Heart left ventricle (tissue), 16 donors: ENCODE data around the gene MNX1. TPM values are rescaled to one million over a fixed set of nuclear protein-coding genes. Genes with fewer than 3 reads are reported as not detected.

Experiments used
- ATAC-seq, 4 donors: fragments of 200-7000 bp; cut with Tn5 transposase; one replicate each; pipeline ENCODE4 v1.9.1; 2020 to 2022; ENCODE audit warnings: moderate library complexity in 4 of 4, mild to moderate bottlenecking in 3 of 4, moderate number of reproducible peaks in 1 of 4
- DNase-seq, 5 donors: peaks; one replicate each; pipeline ENCODE4 v3.0.0-alpha.2; 2020
- H3K27ac ChIP-seq, 12 donors: fragments of 200-600 bp; sonication (generic) in 4 of 12; one replicate each; pipeline versions ENCODE4 v1.5.0 to v1.8.0; 2016 to 2022; ENCODE audit warnings: mild to moderate bottlenecking in 2 of 12
- H3K27me3 ChIP-seq, 9 donors: fragments of 200-600 bp; sonication (generic) in 2 of 9; one replicate each; pipeline versions ENCODE4 v1.5.1 to v1.8.0; 2016 to 2022; ENCODE audit warnings: mild to moderate bottlenecking in 3 of 9
- H3K36me3 ChIP-seq, 9 donors: fragments of 200-600 bp; sonication (generic) in 2 of 9; one replicate each; pipeline versions ENCODE4 v1.5.0 to v1.8.0; 2018 to 2022; ENCODE audit warnings: mild to moderate bottlenecking in 2 of 9
- H3K4me1 ChIP-seq, 12 donors: fragments of 200-600 bp; sonication (generic) in 4 of 12; one replicate each; pipeline versions ENCODE4 v1.5.0 to v1.8.0; 2016 to 2022; ENCODE audit warnings: mild to moderate bottlenecking in 3 of 12
- H3K4me3 ChIP-seq, 12 donors: fragments of 200-600 bp; sonication (generic) in 4 of 12; one replicate each; pipeline versions ENCODE4 v1.5.0 to v1.8.0; 2017 to 2022; ENCODE audit warnings: mild to moderate bottlenecking in 9 of 12, moderate library complexity in 4 of 12
- H3K9me3 ChIP-seq, 12 donors: fragments of 200-600 bp; sonication (generic) in 4 of 12; one replicate each; pipeline versions ENCODE4 v1.5.0 to v1.8.0; 2016 to 2022; ENCODE audit warnings: mild to moderate bottlenecking in 1 of 12
- CTCF ChIP-seq, 12 donors: fragments of 200-600 bp; sonication (generic) in 4 of 12; IDR thresholded peaks; one replicate each; pipeline versions ENCODE4 v1.5.0 to v1.8.0; 2018 to 2022; ENCODE audit warnings: antibody characterized with exemption in 12 of 12, mild to moderate bottlenecking in 5 of 12
- POLR2A ChIP-seq, 2 donors: fragments of 450-650 bp; IDR thresholded peaks; one replicate each; pipeline ENCODE4 v1.6.1; 2017; ENCODE audit warnings: antibody characterized with exemption in 2 of 2, mild to moderate bottlenecking in 2 of 2, moderate library complexity in 2 of 2
- WGBS, 4 donors: extraction: QIAGEN DNeasy Blood & Tissue Kit in 2 of 4; methylation state at CpG; one replicate each; pipeline versions ENCODE4 v1.1.5 to v1.1.7; 2013 to 2018; 5-methylcytosine and 5-hydroxymethylcytosine counted together
- intact Hi-C, 10 donors: fragments of 100-400 bp; cut with DNase I; formaldehyde crosslinking; loops; one replicate each; pipeline versions ENCODE4 v1.11.1 to v1.14.2; 2022
- polyA plus RNA-seq, 2 donors: library from polyadenylated mRNA; stranded (reverse); fragments of 200-250 nt; gene quantifications; one replicate each; pipeline ENCODE4 v1.2.3, GENCODE V29; 2013
- total RNA-seq, 9 donors: library from RNA; depleted of rRNA in 2 of 9; stranded (reverse); fragments of >200 nt in 2 of 9; fragmentation: NEBNext Ultra II Directional in 3 of 9; extraction: Animal tissue kit (Norgen Biotek cat#: 25700) in 3 of 9; gene quantifications; one replicate each; pipeline versions ENCODE4 v1.1.0 to v1.2.4, GENCODE V29; 2016 to 2023
- donor health status: ischemic (EF 13 %, LVEDD 7.1; RV severe dilation, severe dysfunction).
- donor health status: healthy with polysubstance abuse.
- donor health status: DM: no; HTN: yes; CAD: no.
- donor health status: DM: no; HTN: no; CAD: no.
- donor health status: ischemic (EF 25% LVEDD 6.9; RV normal size, moderate dysfunction).
- donor health status: ischemic (EF 25% LVEDD 5.7; RV mildly dilated, moderate dysfunction).
- donor health status: healthy.
- donor health status: DM: yes; HTN: yes; CAD: no.
- donor health status: ischemic (EF 35%, LVEDD 5.7; RV mildly dilated, moderate dysfunction).
- donor health status: nonischemic (EF 11% LVEDD 7.7; RV severe dilation, severe dysfunction).
- donor health status: DM: yes; HTN: yes; CAD: no.
- donor health status: PGD.
- donor health status: ischemic (EF 29% LVEDD 5.4; RV normal size, mild dysfunction).
- donor health status: nonischemic (EF 23%, LVEDD 6.1; RV moderate dilation, normal function).

The MNX1 gene
- total and polyA plus RNA-seq, 11 donors: not detected

DNA sequence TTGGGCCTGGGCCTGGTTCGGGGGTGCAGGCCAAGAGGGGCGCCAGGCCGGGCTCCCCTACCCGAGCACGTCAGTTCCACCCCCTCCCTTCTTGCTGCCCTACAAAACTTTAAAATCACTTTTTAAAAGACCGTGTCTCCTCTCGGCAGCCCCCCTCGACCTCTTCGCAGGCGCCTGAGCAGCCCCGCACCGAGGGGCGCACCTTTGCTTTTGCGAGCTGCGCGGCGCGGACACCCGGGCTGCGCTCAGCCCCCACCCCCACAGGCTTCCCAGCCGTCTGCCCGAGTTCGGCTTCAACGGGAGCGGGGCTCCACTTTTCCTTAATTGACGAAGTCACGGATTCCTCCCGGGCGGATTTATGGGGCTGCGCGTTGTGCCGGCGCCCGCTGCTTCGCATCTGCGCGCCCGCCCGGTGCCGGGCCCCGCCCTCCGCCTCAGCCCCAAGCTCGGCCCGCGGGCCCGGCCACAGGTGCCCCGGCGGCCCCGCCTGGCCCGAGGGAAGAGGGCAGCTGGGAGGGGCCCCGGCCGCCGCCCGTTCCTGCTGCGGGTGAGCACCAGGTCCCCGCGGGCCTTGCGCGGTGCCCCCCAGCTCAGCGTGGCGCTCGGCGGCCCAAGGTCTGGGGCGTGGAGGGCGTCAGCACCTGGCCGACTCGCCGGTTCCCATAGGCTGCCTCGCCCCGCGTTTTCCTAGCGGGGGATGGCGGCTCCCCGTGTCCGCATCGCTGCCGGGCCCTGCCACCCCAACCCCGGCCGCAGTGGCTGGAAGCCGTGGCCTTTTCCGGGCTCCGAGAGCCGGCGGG, 10.8 kb upstream of the MNX1 start:
- Histone ChIP-seq H3K36me3 (no peaks in the 10 kb centered on the region), H3K9me3 (no peaks in the 10 kb centered on the region), H3K27me3 (peaks cover 73 to 100% (median 96%) of the 10 kb centered on the region in 9 donors), H3K27ac (no peak overlapping the region), H3K4me1 (peaks cover 0 to 40% (median 7%) of the 10 kb centered on the region in 12 donors), H3K4me3 (peak overlapping the region in 5 of 12 donors; percentile 3 to 23 (median 18))
- ATAC-seq (no peak), DNase-seq (peak in 1 of 5 donors; percentile 60)
- intact Hi-C loops: no loop called here
- 1 to 3% (median 2%) methylated on average over 16 to 84 of the region's 84 CpGs for WGBS, 4 donors
- no peak for TF ChIP-seq CTCF (IDR thresholded peaks at IDR 0.05)
- no peak for TF ChIP-seq POLR2A (IDR thresholded peaks at IDR 0.05)

- TF ChIP-seq CTCF (IDR thresholded peaks at IDR 0.05): no peak
- no peak for TF ChIP-seq POLR2A (IDR thresholded peaks at IDR 0.05)
- 3 to 10% (median 4%) methylated on average over 21 to 38 of the region's 38 CpGs for WGBS, 4 donors
- ATAC-seq: peak in 1 of 4 donors; percentile 13
- peaks cover 67 to 100% (median 95%) of the 10 kb centered on the region in 9 donors for H3K27me3 ChIP-seq
- intact Hi-C loops: no loop called here
- peak overlapping the region in 3 of 12 donors; percentile 14 to 23 (median 18) for H3K4me3 ChIP-seq
- no peaks in the 10 kb centered on the region for H3K9me3 ChIP-seq
- H3K27ac ChIP-seq: no peak overlapping the region
- peaks cover 0 to 40% (median 7%) of the 10 kb centered on the region in 12 donors for H3K4me1 ChIP-seq
- H3K36me3 ChIP-seq: no peaks in the 10 kb centered on the region
- peak in 1 of 5 donors; percentile 45 for DNase-seq
These were observed 10.1 kb upstream of the MNX1 start for GRCh38 chr7:157020514-157021070.

DNA sequence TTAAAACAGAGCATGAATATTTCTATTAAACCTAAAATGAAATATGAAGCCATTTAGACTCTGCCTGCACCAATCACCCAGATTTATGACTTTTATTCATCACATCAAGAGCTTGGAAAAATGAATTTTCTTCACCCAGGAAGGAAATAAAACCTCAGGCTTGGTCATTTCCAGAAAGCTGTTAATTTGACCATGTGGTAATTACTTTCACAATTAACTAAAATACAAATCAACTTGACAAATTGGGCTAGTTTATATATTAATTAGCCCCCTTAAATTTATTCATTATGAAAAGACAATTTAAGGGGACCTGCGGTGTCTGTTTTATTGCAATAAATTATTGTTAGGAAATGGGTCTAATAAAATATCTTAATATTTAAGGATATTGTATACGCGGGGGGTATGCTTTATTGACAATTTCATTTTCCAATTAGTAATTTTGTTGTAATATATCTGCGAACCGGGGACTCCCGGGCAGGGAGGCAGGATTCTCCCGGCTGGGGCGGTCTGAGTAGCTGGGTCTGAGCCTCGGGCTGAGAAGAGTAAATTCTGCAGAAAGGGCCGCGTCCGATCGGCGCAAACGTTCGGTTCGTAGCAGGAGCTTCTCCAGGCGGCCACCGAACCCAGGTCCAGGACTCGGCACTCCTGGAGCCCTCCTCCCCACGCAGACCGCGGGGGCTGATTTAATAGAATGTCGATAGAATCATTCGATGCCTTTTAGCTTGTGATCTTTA, 9.4 kb upstream of the MNX1 start:
- ATAC-seq (no peak), DNase-seq (no peak)
- H3K4me1 ChIP-seq: peaks cover 0 to 40% (median 7%) of the 10 kb centered on the region in 12 donors
- H3K27me3 ChIP-seq: peaks cover 63 to 100% (median 97%) of the 10 kb centered on the region in 9 donors
- H3K27ac ChIP-seq: no peak overlapping the region
- no peak for TF ChIP-seq CTCF (IDR thresholded peaks at IDR 0.05)
- TF ChIP-seq POLR2A (IDR thresholded peaks at IDR 0.05): no peak
- no peaks in the 10 kb centered on the region for H3K9me3 ChIP-seq
- intact Hi-C loops: no loop called here
- H3K36me3 ChIP-seq: no peaks in the 10 kb centered on the region
- WGBS, 4 donors: 6 to 9% (median 8%) methylated on average over 25 of the region's 25 CpGs
- H3K4me3 ChIP-seq: no peak overlapping the region
